GM13977 (cell line): ENCODE measurements around the gene SVOP.

Source experiments
- DNase-seq: peaks from one replicate; pipeline ENCODE4 v3.0.0; 2012; ENCODE audit warnings: low spot score
- in situ Hi-C: fragments of 300-500 bp; cut with MboI; formaldehyde crosslinking; loops from one replicate; pipeline ENCODE4 v1.12.0; 2022; ENCODE audit warnings: low sequenced_read_pairs, low pct_unique_long_range_greater_than_20kb, mixed read lengths, inconsistent platforms; ENCODE audit not compliant: unreplicated experiment
- TF ChIP-seq, protein P1 (sequence below): IDR thresholded peaks from 2 replicates; pipeline ENCODE4 v1.5.1; 2012; ENCODE audit warnings: mild to moderate bottlenecking, control low read depth; ENCODE audit not compliant: insufficient read depth; ENCODE audit errors: extremely low read depth, missing control alignments

Gene SVOP, protein sequence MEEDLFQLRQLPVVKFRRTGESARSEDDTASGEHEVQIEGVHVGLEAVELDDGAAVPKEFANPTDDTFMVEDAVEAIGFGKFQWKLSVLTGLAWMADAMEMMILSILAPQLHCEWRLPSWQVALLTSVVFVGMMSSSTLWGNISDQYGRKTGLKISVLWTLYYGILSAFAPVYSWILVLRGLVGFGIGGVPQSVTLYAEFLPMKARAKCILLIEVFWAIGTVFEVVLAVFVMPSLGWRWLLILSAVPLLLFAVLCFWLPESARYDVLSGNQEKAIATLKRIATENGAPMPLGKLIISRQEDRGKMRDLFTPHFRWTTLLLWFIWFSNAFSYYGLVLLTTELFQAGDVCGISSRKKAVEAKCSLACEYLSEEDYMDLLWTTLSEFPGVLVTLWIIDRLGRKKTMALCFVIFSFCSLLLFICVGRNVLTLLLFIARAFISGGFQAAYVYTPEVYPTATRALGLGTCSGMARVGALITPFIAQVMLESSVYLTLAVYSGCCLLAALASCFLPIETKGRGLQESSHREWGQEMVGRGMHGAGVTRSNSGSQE

DNA sequence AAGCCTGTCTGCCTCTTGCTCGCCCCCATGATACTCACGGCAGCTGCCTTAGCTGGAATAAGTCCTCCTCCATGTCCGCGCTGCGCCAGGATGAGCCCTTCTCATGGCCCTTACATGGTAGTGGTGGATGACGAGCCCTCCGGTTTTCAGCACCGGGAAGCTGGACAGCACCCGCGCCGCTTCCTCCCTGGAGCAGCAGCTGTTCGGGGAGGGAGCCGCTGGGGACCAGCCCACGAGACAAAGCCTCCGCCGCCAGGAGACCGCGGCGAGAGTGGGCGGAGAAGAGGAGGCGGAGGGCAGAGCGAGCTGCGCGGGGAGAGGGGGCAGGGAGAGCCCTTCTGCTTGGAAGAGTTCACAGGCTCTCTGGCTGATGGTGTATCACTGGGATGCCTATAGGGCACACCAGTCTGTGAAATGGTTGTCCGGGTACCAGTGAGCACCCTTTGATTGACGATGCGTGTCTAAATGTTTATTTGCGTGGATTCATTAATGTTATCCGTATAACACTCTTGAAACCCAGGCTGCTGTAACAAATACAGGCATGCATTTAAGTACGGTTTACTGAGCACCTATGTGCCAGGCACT lies at the start of gene SVOP:
Gene SVOP, minus strand, starts transcription at position 273 of the 585 bp plus-strand sequence. Its CDS starts 200 bp downstream, at position 73.
- TF ChIP-seq, protein P1, sequence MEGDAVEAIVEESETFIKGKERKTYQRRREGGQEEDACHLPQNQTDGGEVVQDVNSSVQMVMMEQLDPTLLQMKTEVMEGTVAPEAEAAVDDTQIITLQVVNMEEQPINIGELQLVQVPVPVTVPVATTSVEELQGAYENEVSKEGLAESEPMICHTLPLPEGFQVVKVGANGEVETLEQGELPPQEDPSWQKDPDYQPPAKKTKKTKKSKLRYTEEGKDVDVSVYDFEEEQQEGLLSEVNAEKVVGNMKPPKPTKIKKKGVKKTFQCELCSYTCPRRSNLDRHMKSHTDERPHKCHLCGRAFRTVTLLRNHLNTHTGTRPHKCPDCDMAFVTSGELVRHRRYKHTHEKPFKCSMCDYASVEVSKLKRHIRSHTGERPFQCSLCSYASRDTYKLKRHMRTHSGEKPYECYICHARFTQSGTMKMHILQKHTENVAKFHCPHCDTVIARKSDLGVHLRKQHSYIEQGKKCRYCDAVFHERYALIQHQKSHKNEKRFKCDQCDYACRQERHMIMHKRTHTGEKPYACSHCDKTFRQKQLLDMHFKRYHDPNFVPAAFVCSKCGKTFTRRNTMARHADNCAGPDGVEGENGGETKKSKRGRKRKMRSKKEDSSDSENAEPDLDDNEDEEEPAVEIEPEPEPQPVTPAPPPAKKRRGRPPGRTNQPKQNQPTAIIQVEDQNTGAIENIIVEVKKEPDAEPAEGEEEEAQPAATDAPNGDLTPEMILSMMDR = no peak
- no peak for DNase-seq
- in situ Hi-C loops = no loop called here

DNA sequence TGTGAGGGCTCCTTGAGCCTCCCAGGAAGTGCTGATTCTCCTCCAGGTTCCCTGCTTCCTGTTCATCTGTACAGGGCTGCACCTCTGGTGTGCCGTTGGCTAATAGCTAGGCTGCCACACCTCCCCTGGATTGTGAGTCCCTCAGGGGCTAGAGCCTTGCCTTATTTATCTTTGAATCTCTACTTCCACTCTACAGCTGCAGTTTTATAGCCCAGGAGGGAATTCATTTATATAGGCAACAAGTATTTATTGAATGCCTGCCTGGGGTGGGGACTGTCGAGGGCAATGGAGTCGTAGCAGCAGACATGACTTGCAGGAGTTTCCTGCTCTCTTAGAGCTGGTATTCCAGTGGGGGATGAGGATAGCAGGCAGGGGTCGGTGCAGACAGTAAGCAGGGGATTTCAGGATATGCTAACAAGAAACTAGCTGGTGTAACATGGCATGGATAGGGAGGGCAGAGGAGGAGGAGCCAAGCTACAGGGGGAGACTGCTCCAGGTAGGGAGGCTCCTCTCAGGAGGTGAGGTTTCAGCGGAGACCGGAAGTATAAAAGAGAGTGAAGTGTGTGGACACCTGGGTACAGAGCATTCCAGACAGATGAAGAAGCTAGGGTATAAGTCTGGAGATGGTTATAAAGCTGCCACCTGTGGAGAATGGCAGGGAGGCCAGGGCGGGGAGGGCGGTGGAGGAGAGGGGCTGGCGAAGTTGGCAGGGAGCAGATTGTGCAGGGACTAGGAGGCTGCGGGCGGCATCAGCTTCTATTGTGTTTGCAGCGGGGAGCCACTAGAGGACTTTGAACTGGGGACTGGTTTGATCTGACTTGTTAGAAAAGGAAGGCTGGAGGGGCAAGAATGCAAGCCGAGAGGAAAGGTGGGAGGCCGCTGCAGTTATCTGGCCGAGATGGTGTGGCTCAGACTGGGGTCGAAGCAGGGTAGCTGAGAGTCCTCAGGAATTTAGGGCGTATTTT lies 48.7 kb upstream of the SVOP start:
- TF ChIP-seq, protein P1 = no peak
- DNase-seq = no peak
- in situ Hi-C loops = no loop called here

DNA sequence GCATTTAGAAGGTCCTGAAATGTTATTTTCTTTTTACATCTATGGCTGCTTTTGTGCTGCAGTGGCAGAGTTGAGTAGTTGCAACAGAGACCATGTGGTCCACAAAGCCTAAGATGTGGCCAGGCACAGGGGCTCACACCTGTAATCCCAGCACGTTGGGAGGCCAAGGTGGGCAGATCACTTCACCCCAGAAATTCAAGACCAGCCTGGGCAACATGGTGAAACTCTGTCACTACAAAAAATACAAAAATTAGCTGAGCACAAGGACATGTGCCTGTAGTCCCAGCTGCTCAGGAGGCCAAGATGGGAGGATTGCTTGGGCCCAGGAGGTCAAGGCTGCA lies 45.0 kb upstream of the SVOP start:
- no peak for DNase-seq
- TF ChIP-seq, protein P1 = no peak
- in situ Hi-C loops = no loop called here

DNA sequence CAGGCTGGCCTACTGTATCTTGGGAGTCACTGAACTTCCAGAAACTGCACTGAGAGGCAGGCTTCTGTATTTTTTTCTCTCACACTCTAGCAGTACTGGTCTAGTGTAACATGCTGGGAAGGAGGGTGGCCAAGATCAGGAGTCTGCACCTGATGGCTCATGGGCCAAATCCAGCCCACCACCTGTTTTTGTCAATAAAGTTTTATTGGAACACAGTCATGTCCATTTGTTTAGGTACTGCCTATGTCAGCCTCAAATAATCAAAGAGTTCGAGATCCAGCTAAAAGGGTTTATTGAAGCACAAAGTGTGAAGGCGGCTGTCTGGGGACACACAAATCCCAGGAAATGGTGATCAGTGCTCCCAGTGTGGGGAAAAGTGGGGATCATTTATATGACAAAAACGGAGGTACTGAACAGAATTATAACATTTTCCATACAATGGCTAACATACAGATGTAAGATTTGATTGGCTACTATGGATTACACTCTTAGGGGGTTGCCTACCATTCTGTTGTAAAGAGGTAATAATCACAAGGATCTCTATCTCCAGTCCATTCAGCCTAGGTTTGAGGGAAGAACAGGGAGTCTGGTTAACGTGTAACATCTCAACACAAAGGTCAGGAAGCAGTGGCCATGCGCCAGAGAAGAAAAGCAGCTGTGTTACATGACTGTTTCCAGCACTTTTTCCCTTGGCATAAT lies 44.4 kb upstream of the SVOP start:
- in situ Hi-C loops = no loop called here
- no peak for DNase-seq
- TF ChIP-seq, protein P1 = no peak

DNA sequence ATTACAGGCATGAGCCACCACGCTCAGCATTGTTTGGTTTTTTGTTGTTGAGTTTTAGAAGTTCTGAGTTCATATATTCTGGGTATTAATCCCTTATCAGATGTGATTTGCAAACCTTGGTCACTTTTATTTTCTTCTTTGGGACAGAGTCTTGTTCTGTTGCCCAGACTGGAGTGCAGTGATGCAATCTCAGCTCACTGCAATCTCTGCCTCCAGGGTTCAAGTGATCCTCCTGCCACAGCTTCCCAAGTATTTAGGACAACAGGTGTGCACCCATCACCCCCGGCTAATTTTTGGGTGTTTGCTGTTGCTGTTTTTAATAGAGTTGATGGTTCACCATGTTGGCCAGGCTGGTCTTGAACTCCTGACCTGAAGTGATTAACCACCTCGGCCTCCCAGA lies 43.3 kb upstream of the SVOP start:
- TF ChIP-seq, protein P1 = no peak
- in situ Hi-C loops = no loop called here
- no peak for DNase-seq
